GM19193 (cell line): ENCODE data around the gene IL18RAP.

Experiments used
- POLR2A ChIP-seq: IDR thresholded peaks from 4 replicates; pipeline ENCODE4 v1.6.1; 2011; ENCODE audit not compliant: insufficient read depth, insufficient read length; ENCODE audit errors: extremely low read depth

IL18RAP gene

DNA sequence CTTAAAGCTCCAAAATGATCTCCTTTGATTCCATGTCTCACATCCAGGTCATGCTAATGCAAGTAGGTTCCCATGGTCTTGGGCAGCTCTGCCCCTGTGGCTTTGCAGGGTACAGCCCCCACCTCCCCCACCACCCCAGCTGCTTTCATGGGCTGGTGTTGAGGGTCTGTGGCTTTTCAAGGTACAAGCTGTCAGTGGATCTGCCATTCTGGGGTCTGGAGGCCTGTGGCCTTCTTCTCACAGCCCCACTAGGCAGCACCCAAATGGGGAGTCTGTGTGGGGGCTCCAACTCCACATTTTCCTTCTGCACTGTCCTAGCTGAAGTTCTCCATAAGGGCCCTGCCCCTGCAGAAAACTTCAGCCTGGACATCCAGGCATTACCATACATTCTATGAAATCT is 69.0 kb downstream of the IL18RAP start:
- no peak for TF ChIP-seq POLR2A

DNA sequence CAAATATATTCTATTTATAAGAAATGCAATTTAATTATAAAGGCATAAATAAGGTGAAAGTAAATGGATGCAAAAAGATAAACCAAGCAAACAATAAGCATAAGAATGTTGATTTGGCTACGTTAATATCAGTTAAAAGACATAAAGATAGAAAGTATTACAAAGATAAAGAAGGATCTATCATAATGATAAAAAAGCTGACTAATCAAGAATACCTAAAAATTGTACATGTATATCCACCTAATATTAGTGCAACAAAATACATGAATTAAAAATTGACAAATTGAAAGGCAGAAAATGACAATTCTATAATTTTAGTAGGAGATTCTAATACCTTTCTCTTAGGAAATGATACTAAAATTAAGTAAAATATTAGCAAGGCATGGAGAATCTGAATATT is 71.6 kb downstream of the IL18RAP start:
- no peak for TF ChIP-seq POLR2A

DNA sequence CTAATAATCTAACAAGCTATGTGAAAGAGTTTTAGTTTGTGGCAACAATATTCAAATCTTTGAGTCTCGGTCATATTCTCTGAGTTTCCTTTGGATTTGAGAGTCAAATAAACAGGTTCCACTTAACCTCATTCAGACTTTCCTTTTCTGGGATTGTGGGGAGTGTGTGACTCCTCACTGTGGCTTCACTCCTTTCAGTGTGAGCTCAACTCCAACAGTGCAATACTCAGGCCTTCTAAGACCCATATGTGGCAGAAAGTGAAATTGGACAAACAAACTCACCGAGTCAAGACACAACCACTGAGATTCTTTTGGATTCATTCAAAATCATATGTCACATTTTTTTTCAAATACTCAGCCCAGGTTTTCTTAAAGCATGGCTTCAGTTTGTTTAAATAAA is 75.5 kb downstream of the IL18RAP start:
- no peak for TF ChIP-seq POLR2A

DNA sequence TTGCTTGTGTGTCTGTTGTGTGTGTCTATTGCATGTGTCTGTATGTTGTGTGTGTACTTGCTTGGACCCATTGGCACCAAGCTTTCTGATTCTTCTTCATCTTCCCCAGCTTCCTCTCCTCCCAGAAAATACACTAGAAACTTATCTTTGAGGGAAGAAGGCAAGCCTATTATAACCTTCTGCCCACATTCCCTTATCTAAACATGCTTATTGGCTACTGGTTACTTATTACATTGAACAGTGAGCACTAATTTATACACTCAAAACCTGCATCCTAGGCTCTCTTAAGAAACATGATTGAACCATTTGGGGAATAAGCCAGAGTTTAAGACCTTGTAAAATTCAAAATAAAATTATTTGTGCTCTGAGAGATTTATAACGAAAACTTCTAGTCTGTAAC is 76.6 kb downstream of the IL18RAP start:
- no peak for TF ChIP-seq POLR2A
